Measurements from ENCODE around the gene BRAP. TPM values are rescaled to one million over a fixed set of nuclear protein-coding genes. Genes with fewer than 3 reads are reported as not detected.
"Not testable (repeated sequence)": the region's sequence is repeated elsewhere in the genome, so short reads cannot be mapped to it uniquely, and the experiment has no call there.

BRAP gene
- total RNA-seq, 1 experiment from 2014 or later, result 11.5 TPM

DNA sequence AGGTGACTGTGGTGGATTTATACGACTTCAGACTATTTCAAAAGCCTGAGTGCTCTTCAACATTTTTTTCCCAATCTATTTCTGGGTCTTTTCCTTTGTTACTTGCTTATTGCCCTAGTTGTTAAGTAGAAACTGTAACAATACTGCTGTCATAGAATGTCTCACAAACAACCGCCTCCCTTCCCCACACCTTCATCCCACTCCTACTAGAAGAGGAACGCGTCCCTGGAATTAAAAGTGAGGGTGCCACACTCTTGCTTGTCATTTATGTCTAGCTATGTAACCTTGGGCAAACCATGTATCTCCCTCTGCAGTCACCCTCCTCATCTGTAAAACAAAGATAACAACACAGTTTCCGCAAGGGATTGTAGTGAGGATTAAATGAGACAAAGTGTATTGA, 8.6 kb downstream of the BRAP start:
- DNase-seq (ENCODE audit: low read depth), result no peak

DNA sequence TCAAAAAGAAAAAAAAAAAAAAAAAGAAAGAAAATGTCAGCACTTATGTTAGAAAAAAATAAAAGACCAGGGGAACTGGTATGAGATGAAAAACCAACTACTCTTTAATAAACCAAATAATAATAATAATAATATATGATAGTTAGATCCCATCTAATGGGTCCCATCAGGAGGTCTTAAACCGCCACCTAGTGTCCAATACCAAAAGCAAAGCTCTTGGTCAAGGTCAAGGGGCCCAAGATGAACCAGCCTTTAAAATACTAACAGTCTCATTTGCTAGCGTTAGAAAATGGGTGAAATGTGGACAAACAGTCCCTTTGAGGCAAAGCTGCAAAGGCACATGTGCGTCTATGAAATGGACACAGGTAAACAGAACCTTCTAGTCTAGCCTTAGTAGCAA, 12.3 kb downstream of the BRAP start:
- peak; percentile 18 for DNase-seq (ENCODE audit: low read depth)

DNA sequence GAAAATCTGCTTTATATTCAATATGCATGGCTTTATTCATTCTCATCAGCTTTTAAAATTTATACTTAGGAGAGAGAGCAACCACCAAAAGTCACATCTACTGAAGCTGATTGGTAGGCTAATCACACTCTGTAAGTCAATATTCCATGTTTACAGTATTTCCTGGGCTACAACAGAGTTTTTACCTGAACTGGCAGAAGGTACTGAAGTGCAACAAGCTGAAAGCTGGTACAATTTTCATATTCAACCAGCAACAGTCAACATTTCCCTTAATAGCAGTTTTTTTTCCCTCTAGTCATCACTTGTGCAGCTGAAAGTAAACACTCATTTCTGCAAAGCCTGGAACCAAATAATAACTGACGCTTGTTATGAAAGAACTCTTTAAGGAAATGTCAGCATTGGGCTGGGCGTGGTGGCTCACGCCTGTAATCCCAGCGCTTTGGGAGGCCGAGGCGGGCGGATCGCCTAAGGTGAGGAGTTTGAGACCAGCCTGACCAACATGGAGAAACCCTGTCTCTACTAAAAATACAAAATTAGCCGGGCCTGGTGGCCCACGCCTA, 12.9 kb downstream of the BRAP start:
- no peak for DNase-seq (ENCODE audit: low read depth)

DNA sequence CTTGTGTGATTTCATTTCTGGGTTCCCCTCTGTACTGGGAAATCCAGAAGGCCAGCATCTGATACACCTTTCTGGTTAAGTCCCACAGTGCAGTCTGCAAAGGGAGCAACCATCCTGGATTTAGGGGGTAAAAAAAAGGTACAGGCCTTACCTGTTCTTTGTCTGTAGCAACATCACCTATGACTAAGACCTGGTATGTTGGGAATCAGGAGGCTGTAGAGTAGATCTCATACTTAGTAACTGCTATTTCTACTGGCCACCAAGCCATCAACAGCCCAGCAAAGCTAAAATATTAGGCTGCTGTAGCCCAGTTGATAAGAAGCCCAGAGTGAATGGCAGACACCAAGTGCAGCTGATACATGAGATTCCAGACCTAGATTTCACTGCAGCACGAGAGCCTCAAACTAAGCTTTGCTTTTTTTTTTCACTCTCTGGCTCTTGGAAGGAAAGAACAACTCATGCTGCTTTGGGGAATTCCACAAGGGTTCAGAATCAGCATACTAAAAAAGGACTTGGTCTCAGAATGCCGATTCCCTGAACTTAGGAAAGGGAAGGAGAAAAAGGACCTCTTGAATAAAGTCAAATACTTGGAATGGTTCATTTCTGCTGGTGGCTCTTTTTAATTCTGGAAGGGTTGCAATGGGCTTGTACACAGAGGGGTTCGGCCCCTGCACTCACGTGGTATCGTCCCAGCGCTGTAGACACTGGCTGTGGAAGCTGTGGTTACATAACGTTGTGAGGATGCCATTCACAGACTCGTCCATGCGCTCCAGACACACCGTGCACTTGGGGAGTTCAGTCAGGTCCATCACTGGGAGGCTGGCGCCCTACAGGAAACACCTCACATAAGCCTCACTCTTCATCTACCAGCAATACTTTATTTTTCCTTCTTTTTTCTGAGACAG, 20.5 kb downstream of the BRAP start:
- DNase-seq (ENCODE audit: low read depth), result no peak

DNA sequence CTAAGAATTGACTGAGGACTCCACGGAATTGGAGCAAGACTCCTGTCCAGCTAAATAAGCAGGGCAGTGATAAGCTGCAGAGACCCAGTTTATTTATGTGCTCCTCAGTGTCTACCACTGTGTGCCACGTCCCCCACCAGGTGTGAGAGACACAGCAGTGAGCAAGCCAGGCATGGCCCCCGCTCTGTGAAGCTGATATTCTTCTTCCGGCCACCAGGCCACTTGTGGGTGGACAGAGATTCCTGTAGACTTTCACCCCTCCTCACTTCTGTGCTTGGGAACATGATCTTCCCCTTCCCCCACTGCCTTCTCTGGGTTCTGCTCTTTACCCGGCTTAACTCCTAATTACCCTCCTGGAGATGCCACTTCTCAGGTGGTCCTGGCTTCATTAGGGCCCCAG, 21.3 kb downstream of the BRAP start:
- DNase-seq (ENCODE audit: low read depth), result no peak

DNA sequence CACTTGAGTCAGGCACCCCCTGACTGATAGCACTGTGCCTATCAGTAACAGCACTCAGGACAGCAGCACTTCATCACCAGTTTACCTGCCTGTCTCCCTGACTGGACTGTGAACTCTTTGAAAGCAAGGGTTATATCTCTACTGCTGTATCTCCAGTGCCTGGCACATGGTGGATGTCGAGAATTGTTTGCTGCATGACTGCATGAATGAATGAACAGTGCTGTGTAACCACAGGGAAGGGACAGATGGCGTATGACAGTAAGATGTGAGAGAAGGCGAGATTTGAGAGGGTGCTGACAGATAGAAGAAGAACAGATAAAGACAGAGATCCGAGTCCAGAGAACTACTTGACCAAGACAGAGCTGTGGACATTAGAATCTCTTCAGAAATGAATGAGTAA, 29.7 kb downstream of the BRAP start:
- no peak for DNase-seq (ENCODE audit: low read depth)

DNA sequence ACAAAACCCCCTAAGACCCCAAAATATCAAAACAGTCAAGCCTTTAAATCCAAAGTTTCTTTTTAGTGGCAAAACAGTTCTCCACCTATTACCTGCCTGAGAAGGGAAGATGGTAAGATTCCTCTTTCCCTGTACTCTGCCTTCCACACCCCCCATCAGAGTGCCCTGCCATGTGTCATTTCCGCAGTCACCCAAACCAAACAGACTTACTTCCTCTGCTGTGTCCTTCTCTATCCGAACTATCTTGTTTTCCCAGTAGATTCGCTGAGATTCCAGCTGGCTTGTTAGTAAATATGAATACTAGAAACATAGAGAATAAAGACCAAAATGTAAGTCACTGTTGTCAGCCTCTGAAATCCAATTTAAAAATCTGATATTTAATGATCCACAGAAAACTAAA, 30.4 kb downstream of the BRAP start:
- DNase-seq (ENCODE audit: low read depth), result no peak

DNA sequence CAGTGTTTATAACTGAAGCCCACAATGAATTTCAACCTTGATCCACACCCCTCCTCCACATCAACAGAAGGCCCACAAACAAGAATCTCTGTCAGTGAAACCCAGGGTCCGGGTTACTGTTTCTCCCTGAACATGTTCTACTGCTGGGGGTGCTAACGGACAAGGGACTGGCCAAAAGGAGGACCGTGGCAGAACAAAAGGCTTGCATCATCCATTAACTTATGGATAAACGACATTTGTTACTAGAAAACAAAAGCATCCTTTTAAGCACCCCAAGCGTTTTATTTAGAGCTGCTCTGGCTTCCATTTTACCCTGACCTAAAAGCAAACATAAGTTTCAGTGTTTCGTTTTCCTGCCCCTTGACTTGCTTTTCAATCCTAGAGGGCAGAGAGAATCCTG, 32.2 kb downstream of the BRAP start:
- DNase-seq (ENCODE audit: low read depth), result no peak

DNA sequence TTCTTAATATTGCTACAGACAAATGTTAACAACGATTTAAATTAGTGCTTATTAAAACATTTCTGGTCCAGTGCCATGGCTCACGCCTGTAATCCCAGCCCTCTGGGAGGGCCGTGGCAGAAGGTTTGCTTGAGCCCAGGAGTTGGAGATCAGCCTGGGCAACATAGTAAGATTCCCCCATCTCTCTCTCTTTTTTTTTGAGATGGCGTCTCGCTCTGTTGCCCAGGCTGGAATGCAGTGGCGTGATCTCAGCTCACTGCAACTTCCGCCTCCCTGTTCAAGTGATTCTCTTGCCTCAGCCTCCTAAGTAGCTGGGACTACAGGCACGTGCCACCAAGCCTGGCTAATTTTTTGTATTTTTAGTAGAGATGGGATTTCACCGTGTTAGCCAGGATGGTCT, 33.2 kb downstream of the BRAP start:
- DNase-seq (ENCODE audit: low read depth), result not testable (repeated sequence)

DNA sequence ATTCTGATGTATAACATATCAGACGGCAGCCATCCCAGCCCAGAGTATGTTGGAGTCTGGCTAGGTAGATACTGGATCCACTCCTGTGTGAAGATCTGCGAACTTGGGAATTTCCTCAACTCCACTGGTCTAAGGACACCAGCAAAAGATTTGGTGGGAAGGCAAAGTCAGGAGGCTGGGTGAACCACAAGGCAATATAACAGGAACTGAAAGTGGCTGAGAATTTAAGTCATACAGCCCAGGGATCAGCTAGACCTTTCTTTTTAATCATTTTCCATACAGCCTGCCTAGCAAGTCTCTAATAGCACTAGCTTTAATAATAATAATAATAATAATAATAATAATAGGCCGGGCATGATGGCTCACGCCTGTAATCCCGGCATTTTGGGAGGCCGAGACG, 34.8 kb downstream of the BRAP start:
- DNase-seq (ENCODE audit: low read depth), result no peak

DNA sequence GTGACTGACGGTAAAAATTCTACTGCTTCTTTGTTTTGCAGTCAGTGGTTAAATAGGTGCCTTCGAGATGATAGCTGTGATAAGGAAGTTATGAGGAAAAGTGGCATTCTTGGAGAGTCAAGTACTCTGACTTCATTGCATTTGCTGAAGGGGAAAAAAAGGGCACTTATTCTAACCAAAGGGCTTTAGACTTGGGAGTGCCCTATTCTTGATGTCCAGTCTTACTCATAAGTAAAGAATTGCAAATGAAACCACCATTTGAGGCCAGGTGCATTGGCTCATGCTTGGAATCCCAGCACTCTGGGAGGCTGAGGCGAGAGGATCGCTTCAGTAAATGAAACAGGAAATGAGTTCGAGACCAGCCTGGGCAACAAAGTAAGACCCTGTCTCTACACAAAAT, 40.3 kb downstream of the BRAP start:
- peak; percentile 57 for DNase-seq (ENCODE audit: low read depth)

DNA sequence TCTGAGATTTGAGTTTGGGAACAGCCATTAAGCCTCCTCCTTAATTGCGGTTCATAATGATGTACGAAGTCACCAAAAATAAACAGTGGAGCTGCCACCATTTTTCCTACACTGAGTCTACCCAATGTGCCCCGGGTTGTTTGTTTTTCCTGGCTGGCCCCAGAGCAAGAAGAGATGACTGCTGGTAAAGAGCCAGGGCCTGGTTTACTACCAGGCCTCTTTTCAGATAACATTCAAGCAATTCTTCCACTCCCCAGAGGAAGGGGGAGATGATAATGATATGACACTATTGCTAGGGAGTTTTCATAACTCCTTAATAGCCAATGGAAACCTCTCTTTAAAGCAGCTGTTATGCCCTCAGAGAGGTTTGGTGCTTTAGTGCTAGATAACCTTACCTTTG, 42.3 kb downstream of the BRAP start:
- DNase-seq (ENCODE audit: low read depth), result no peak

DNA sequence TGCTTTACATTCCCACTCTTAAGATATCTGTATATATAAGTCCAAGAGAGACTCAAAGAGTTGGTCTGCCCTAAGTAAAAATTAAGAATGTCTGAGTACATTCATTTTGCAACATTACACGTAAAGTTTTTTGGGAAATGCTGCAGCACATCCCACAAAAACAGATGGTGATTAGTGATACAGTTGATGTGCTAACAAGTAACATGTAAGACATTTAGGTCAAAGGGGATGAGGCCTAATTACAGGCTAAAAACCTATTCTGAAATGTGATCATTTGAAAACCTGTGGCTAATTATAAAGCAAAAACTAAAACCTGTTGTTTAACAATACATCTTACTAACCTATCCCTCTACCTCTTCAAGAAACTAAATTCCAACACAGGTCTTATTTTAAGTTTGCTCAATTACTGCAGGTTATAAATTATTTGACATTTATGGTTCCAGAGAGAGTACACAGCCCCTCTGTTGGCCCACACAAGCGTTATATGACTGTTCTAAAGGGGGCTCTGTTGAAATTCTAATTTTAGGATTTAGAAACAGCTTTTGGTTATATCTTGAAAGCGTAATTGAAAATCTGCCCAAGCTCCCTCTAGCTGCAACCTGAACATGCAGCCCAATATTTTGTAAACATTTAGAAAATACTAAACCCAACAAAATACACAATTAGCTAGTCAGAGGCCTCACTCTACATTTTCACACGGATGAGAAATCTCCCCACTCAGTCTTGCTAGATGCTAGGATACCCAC, 42.9 kb downstream of the BRAP start:
- no peak for DNase-seq (ENCODE audit: low read depth)

DNA sequence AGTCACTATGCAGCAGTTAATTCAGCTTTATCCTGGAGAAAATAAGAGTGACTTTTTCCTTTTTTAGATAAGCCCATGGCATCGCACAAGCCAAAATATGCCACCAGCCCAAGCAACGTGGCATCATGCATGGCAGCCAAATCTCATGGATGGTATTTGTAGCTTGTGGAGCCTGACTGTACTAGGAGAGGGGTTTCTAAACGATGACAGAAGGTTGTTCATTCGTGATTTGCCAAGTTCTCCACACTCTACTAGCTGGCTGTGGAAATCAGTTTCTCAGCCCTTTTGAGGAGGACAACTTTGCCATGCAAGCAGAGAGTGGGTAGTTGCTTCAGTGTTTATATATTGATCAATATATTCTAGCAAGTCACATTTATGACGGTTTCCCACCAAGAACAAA, 45.2 kb downstream of the BRAP start:
- no peak for DNase-seq (ENCODE audit: low read depth)

DNA sequence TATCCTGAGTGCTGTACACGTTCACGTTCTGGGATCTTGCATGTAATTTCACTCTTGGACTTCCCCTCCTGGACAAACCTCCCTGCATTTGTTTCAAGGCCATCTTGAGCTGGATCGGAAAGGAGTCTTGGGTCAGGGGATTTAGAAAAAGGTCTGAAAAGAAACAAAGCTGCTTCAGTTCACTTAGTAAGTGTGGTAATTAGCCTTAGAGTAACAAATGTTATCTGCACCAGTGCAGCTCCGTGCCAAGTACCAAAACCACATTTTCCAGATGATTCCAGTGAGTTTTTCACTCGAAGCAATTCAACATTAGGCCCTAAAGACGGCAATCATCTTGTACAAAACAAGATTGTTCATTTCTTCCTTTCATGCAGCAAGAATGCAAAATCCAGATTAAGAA, 47.2 kb downstream of the BRAP start:
- no peak for DNase-seq (ENCODE audit: low read depth)

DNA sequence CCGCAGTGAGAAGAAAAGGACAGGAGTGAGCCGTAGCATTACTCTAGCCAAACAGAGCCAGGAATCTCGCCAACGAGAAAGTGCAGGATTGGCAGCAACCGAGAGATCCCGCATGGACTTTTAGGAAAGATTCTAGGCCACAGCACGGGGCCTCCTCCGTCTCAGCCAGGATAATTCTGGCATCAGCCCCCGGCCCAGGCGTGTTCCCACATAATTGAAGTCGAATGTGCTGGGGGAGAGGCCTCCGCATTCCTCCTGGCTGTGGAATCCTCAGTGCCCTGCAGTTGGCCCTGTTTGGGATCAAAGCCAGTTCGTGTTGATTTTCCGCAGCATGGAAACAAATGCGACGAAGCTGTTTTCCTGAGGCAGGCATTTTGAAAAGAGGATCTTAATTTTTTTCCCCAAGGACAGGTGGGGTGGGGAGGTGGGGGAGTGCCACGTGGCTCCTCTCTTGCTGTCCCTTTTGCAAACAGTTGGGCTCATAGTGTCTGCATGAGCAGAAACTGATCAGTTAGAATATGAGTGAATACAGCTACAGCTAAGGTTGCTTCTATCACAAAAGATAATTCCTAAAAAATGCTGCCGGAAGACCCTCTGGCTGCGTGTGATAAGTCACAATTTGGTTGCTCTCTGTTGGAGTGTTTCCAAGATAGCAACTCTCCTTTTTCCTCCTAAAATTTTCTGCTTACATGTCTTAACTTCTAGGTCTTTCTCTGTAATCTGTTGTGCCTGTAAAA, 49.4 kb downstream of the BRAP start:
- no peak for DNase-seq (ENCODE audit: low read depth)

DNA sequence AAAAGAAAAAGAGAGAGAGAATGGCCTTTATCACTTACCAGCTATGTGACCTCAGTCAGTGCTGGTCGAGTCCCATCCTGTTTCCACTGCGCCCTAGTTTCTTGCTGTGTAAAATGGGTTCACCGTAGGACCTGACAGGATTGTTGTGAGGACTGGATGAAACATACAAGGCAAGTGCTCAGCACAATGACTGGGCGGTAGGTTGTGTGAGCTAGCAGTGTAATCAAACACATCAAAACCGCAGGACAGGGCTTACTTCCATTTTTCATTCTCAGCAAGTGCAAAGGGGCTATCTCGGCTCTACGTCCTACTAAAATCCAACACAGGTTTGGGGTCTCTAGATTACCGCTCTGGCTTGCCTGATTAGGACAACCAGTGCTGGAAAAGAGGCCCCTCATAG, 50.2 kb downstream of the BRAP start:
- DNase-seq (ENCODE audit: low read depth), result no peak

DNA sequence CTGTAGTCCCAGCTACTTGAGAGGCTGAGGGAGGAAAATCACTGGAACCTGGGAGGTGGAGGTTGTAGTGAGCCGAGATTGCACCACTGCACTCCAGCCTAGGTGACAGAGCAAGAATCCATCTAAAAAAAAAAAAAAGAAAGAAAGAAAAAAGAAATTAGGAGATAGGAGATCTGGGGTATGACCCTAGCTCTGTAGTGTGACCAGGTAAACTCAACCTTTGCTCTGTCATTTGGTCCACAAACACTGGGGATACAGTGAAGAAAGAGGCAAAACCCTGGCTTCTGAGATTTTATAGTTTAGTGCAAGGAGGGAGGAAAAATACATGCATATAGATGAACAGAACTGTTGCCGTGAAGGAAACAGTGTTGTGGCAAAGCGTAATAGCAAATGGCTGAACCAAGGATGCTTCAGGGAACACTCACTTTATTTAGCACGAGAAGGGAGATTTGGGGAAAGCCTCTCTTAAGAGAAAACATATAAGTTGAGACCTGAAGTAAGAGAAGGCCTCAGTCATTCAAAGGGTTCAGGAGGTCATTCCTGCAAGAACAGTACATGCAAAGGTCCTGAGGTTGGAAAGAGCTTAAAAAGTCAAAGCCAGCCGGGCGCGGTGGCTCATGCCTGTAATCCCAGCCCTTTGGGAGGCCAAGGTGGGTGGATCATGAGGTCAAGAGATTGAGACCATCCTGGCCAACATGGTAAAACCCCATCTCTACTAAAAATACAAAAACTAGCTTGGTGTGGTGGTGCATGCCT, 57.1 kb downstream of the BRAP start:
- no peak for DNase-seq (ENCODE audit: low read depth)

DNA sequence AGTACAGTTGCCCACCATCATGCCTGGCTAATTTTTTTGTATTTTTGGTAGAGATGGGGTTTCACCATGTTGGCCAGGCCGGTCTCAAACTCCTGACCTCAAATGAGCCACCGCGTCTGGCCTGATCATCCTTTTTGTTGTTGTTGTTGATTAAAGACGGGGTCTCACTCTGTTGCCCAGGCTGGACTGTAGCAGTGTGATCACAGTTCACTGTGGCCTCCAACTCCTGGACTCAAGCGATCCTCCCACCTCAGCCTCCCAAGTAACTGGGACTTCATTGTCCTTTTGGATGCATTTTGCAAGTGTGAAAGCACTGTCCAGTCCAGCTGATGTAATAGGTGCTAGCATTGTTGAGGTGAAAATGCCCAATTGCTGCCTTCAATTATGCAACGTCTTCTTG, 59.5 kb downstream of the BRAP start:
- DNase-seq (ENCODE audit: low read depth), result no peak

DNA sequence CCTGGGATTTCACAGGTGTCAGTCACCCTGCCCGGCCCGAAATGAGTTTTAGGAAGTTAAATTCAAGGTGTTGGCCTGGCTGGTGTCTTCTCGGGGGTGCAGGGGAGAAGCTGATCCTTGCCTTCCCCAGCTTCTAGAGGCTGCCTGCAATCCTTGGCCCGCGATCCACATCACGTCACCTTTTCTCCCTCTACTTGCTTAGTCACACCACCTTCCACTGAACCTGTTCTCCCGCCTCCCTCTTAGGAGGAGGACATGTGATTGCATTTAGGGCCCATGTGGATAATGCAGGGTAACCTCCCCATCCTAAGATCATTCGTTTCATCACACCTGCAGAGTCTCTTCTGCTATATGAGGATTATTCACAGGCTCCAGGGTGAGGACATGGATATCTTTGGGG, 61.2 kb downstream of the BRAP start:
- no peak for DNase-seq (ENCODE audit: low read depth)

DNA sequence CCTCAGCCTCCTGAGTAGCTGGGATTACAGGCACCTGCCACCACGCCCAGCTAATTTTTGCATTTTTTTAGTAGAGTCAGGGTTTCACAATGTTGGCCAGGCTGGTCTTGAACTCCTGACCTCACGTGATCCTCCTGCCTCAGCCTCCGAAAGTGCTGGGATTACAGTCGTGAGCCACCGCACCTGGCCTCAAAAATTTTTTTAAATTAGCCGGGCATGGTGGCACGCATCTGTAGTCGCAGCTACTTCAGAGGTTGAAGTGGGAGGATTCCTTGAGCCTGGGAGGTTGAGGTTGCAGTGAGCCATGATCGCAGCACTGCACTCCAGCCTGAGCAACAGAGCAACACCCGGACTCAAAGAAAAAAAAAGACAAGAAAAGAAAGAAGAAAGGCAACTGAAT, 67.9 kb downstream of the BRAP start:
- DNase-seq (ENCODE audit: low read depth), result not testable (repeated sequence)

All from RPMI7951 (cell line).